ENCODE measurements around the gene DLGAP1.

- TF ChIP-seq, protein P1, sequence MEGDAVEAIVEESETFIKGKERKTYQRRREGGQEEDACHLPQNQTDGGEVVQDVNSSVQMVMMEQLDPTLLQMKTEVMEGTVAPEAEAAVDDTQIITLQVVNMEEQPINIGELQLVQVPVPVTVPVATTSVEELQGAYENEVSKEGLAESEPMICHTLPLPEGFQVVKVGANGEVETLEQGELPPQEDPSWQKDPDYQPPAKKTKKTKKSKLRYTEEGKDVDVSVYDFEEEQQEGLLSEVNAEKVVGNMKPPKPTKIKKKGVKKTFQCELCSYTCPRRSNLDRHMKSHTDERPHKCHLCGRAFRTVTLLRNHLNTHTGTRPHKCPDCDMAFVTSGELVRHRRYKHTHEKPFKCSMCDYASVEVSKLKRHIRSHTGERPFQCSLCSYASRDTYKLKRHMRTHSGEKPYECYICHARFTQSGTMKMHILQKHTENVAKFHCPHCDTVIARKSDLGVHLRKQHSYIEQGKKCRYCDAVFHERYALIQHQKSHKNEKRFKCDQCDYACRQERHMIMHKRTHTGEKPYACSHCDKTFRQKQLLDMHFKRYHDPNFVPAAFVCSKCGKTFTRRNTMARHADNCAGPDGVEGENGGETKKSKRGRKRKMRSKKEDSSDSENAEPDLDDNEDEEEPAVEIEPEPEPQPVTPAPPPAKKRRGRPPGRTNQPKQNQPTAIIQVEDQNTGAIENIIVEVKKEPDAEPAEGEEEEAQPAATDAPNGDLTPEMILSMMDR (IDR thresholded peaks at IDR 0.05; ENCODE audit: insufficient read depth, low read length, poor library complexity, severe bottlenecking), result no peak
- TF ChIP-seq EZH2phosphoT487 (conservative IDR thresholded peaks at IDR 0.05; ENCODE audit: low read length), result no peak
These were observed 539.0 kb downstream of the DLGAP1 start for GRCh38 chr18:3916082-3916481.
